HG03354 (cell line): ENCODE data around the gene ATG16L1.

Experiments
- ATAC-seq: cut with Tn5 transposase; IDR thresholded peaks from one replicate; pipeline ENCODE4 v1.9.1; 2021; ENCODE audit warnings: mild to moderate bottlenecking; ENCODE audit not compliant: unreplicated experiment, poor library complexity, severe bottlenecking

ATG16L1 gene

DNA sequence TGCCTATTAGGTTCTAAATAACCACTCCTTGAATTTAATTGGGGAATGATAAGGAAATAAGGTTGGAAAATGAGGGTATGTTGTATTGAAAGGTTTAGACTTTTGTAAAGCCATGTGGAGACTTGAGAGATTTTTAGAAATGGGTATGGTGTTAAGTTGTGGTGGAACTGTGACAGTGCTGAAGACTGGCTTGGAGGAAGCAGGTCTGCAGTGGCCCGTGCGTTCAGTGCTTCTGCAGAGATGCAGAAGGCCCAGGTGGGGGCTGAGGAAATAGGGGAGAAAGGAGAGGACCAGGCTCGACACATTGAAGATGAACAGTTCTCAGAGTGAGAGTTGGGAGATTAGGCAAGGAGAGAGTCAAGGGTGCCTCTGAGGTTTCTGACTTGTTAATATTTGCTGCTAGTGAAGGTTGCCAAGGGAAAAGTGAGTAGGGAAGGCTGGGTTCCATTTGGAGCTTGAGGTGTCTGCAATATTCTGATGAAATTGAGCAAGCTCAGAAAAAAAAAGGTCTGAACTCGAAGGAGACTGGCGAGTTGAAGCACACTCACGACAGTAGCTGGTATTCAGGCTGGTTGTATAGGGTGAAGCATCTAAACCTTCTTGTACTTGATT, 30.6 kb downstream of the ATG16L1 start:
- no peak for ATAC-seq

DNA sequence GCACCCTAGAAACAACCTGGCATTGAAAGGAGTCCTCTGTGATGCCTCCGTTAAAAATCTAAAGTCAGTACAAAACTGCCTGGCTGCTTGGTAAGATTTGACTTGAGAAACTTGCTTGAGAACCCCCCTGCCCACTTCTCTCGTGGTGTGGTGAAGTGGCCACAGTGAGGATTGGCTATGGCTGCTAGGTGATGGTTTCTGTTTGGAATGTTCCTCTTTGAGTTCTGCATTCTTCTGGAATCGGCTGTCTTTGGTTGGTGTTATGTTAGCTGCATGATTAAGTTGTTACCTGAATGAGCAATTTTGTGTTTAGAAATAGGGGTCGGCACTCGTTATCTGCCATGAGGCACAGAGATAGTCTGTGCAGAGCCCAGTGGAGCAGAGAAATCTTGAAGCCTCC, 34.4 kb downstream of the ATG16L1 start:
- ATAC-seq, result no peak

GRCh38 chr2:233287871-233288270, 36.4 kb downstream of the ATG16L1 start:
- no peak for ATAC-seq

- ATAC-seq, result no peak
These were observed 37.2 kb downstream of the ATG16L1 start for GRCh38 chr2:233288663-233289062.

DNA sequence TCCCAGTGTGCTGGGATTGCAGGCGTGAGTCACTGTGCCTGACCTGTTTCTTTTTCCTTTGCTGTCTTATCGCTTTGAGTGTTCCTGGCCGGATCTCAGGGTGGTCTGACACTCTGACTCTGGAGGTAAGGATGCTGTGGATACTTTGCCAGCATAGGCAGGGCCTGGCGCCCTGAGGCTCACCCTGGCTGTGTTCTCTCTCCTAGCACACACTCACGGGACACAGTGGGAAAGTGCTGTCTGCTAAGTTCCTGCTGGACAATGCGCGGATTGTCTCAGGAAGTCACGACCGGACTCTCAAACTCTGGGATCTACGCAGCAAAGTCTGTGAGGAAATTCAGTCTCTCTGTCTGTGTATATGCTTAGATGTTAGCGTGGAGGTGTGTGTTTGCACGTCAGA, 38.2 kb downstream of the ATG16L1 start:
- ATAC-seq, result no peak

- no peak for ATAC-seq
These were observed 38.8 kb downstream of the ATG16L1 start for GRCh38 chr2:233290051-233290845.

DNA sequence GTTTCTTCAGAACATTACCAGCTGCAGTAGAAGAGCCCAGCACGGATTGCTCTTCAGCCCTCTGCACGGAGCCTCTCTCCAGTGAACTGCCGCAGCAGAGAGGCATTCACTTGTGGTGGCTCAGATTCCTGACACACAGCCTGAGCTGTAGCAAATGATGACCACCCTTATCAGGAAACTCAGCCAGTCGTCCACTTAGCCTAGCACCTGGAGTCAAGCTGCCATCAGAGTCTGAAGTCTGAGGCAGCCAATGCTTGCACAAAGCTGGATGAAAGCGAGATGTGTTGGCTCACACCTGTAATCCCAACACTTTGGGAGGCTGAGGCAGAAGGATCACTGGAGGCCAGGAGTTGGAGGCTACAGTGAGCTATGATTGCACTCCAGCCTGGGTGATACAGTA, 44.4 kb downstream of the ATG16L1 start:
- no peak for ATAC-seq

DNA sequence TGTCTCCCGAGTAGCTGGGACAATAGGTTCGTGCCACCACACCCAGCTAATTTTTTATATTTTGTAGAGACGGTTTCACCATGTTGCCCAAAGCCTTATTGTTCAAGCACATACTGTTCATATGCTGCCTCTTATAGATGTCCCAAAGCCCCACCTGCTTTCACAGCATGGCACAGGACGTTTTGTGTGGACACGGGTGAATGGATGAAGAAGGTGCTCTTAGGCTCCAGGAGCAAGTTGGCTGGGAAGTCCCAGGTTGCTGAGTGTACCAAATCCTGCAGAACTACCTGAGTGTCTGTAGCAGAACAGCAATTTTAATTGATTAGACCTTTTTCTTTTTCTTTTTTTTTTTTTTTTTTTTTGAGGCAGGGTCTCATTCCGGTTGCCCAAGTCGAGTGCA, 45.6 kb downstream of the ATG16L1 start:
- no peak for ATAC-seq

DNA sequence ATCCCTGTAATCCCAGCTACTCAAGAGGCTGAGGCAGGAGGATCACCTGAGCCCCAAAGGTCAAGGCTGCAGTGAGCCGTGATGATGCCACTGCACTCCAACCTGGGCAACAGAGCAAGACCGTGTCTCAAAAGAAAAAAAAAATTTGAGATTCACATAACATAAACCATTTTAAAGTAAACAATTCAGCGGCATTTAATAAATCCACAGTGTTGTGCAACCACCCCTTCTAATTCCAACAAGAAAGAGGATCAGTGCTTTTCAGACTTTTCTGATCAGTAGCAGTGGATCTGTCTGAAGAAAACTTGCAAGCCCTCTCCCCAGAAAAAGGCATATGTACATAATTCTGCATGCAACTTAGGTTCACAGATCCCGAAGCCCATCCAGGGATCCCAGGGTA, 48.9 kb downstream of the ATG16L1 start:
- no peak for ATAC-seq

DNA sequence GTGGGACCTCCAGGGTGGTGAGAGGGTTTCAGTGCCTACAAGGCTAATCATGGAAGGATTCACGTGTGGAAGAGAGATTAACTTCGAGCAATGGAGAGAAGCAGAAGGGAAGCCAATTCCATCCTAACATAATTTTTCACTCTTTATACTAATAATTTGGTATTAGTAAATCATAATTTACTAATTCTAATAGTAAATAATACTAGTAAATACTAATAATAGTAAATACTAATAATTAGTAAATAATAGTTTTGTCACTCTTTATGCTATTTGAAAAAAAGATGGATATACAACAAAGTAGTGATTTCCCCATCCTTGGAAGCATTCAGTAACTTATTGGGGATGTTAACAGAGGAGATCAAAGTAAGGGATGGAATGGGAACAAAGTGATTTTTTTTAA, 49.8 kb downstream of the ATG16L1 start:
- no peak for ATAC-seq

- ATAC-seq, result no peak
These were observed 50.3 kb downstream of the ATG16L1 start for GRCh38 chr2:233301811-233302210.

- no peak for ATAC-seq
These were observed 51.8 kb downstream of the ATG16L1 start for GRCh38 chr2:233303252-233303651.

- ATAC-seq, result no peak
These were observed 56.1 kb downstream of the ATG16L1 start, which contains the start of gene SAG for GRCh38 chr2:233307565-233307964. TSS of gene SAG (plus strand) at chr2:233307816. CDS start at chr2:233309190, 1,374 bp downstream.

GRCh38 chr2:233311241-233311926, 59.9 kb downstream of the ATG16L1 start:
- no peak for ATAC-seq

GRCh38 chr2:233312874-233313273, 61.4 kb downstream of the ATG16L1 start:
- ATAC-seq, result no peak

GRCh38 chr2:233314180-233314925, 62.9 kb downstream of the ATG16L1 start:
- ATAC-seq, result no peak

- ATAC-seq, result no peak
These were observed 65.9 kb downstream of the ATG16L1 start for GRCh38 chr2:233317196-233317943.

DNA sequence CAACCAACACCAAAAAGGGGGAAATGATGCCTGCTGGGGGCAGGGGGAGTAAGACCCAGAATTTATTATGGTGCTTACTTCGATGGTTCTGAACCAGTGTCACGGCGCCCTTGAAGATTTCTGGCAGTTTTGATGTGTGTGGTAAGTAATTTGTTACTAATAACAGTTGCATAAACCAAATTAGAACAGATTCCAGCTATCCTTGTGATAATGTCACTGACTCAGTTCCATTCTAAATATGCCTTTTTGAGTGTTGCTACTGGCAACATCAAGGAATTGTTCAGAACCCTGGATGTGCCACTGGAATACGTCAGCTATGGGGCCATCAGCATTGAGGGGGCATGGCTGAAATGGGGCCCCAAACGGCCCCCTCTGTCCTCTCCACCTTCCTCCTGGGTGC, 67.8 kb downstream of the ATG16L1 start:
- ATAC-seq, result no peak

- no peak for ATAC-seq
These were observed 69.0 kb downstream of the ATG16L1 start for GRCh38 chr2:233320470-233320869.
